Transverse colon (tissue), 4 donors: Measurements from ENCODE around the gene C5orf24. TPM values are rescaled to one million over a fixed set of nuclear protein-coding genes. Genes with fewer than 3 reads are reported as not detected.
"Not testable (repeated sequence)": the region's sequence is repeated elsewhere in the genome, so short reads cannot be mapped to it uniquely, and the experiment has no call there.

Experiments used
- DNase-seq: peaks from one replicate; pipeline ENCODE4 v3.0.0-alpha.2; 2019
- H3K27ac ChIP-seq, 4 donors: fragments of 200-600 bp; sonication (generic); 2 replicates each; pipeline ENCODE4 v1.5.1; 2016 to 2018; ENCODE audit warnings: inconsistent platforms in 4 of 4
- H3K27me3 ChIP-seq: fragments of 200-600 bp; sonication (generic); 2 replicates; pipeline ENCODE4 v1.5.1; 2017; ENCODE audit warnings: inconsistent platforms
- H3K36me3 ChIP-seq, 4 donors: fragments of 200-600 bp; sonication (generic); 2 replicates each; pipeline ENCODE4 v1.5.1; 2017 to 2019; ENCODE audit warnings: inconsistent platforms in 4 of 4
- H3K4me1 ChIP-seq, 4 donors: fragments of 200-600 bp; sonication (generic); 2 replicates each; pipeline ENCODE4 v1.5.1; 2017 to 2020; ENCODE audit warnings: inconsistent platforms in 4 of 4
- H3K4me3 ChIP-seq, 4 donors: fragments of 200-600 bp; sonication (generic); 1 replicate in 1 of 4; 2 replicates in 3 of 4; pipeline versions ENCODE4 v1.5.1 to v1.6.1; 2017 to 2019; ENCODE audit warnings: inconsistent platforms in 4 of 4
- H3K9me3 ChIP-seq, 2 donors: fragments of 200-600 bp; sonication (generic); 2 replicates each; pipeline ENCODE4 v1.5.1; 2017 to 2019; ENCODE audit warnings: inconsistent platforms in 2 of 2
- CTCF ChIP-seq, 5 experiments: fragments of 200-600 bp in 3 of 5; fragments of 450-650 bp in 2 of 5; sonication (generic) in 3 of 5; IDR thresholded peaks; 1 replicate in 2 of 5; 2 replicates in 3 of 5; pipeline ENCODE4 v1.5.1; 2016 to 2017; ENCODE audit warnings: antibody characterized with exemption in 5 of 5, inconsistent platforms in 3 of 5, mild to moderate bottlenecking in 2 of 5, moderate library complexity in 1 of 5
- EP300 ChIP-seq: sonication (generic); formaldehyde crosslinking; IDR thresholded peaks from one replicate; pipeline ENCODE4 v1.6.1; 2017; ENCODE audit warnings: antibody characterized with exemption, low read depth
- POLR2A ChIP-seq: fragments of 450-650 bp; IDR thresholded peaks from one replicate; pipeline ENCODE4 v1.6.1; 2016; ENCODE audit warnings: antibody characterized with exemption, mild to moderate bottlenecking, moderate library complexity
- POLR2AphosphoS5 ChIP-seq, 3 donors: sonication (generic); formaldehyde crosslinking; IDR thresholded peaks; one replicate each; pipeline ENCODE4 v1.6.1; 2016; ENCODE audit warnings: antibody characterized with exemption in 3 of 3
- WGBS, 2 donors: methylation state at CpG; one replicate each; pipeline ENCODE4 v1.1.5; 2018; ENCODE audit warnings: low coverage in 1 of 2; 5-methylcytosine and 5-hydroxymethylcytosine counted together
- in situ Hi-C, 4 donors: fragments of 200-750 bp; cut with MboI; loops; one replicate each; pipeline versions ENCODE4 v1.15.0 to v1.15.1; 2017; ENCODE audit warnings: low sequenced_read_pairs in 3 of 4, low pct_ligation_motif_present in 1 of 4, low pct_unique_long_range_greater_than_20kb in 1 of 4
- intact Hi-C: fragments of 100-400 bp; cut with DNase I; formaldehyde crosslinking; loops from one replicate; pipeline ENCODE4 v1.15.1; 2023; ENCODE audit warnings: low total_unique reads
- total RNA-seq, 4 donors: library from RNA; depleted of rRNA; stranded (reverse); fragments of >200 nt; gene quantifications; one replicate each; pipeline ENCODE4 v1.1.0, GENCODE V29; 2016

Gene C5orf24
- total RNA-seq, 4 donors from 2014 or later: 22.8 to 41.9 (median 34.9) TPM

GRCh38 chr5:134845335-134845851 lies 375 bp upstream of the C5orf24 start:
- intact Hi-C loops (loop anchor here (5.0 kb wide), 1 partner anchor 62 kb away; the partner anchor contains the start of gene PCBD2), in situ Hi-C loops (loop anchor here in 1 of 4 donors (10.0 kb wide), 1 partner anchor 59 kb away; the partner anchor contains the start of gene PCBD2)
- H3K27ac ChIP-seq: peak overlapping the region; percentile 97 to 99 (median 98)
- H3K27me3 ChIP-seq: no peaks in the 10 kb centered on the region
- 9% methylated on average over 12 of the region's 12 CpGs; no CpG with 5 or more reads in 1 of the 2 donors for WGBS, 2 donors
- TF ChIP-seq CTCF (IDR thresholded peaks at IDR 0.05) (no peak), POLR2A (no peak), EP300 (no peak), POLR2AphosphoS5 (IDR thresholded peaks at IDR 0.05) (no peak)
- peaks cover 11 to 35% (median 23%) of the 10 kb centered on the region in 4 donors for H3K4me1 ChIP-seq
- peak; percentile 14 for DNase-seq
- peak overlapping the region in 3 of 4 donors; percentile 74 to 97 (median 88) for H3K4me3 ChIP-seq
- no peaks in the 10 kb centered on the region for H3K9me3 ChIP-seq
- H3K36me3 ChIP-seq: no peaks in the 10 kb centered on the region

- in situ Hi-C loops (loop anchor here in 1 of 4 donors (10.0 kb wide), 1 partner anchor 58 kb away; the partner anchor contains the start of gene PCBD2), intact Hi-C loops (loop anchor here (5.0 kb wide), 1 partner anchor 61 kb away; the partner anchor contains the start of gene PCBD2)
- Histone ChIP-seq H3K27ac (peak overlapping the region; percentile 97 to 99 (median 98)), H3K36me3 (peaks cover 0 to 2% (median 0%) of the 10 kb centered on the region in 4 donors), H3K9me3 (no peaks in the 10 kb centered on the region), H3K4me3 (peak overlapping the region; percentile 74 to 97 (median 82)), H3K27me3 (no peaks in the 10 kb centered on the region), H3K4me1 (peaks cover 11 to 46% (median 28%) of the 10 kb centered on the region in 4 donors)
- TF ChIP-seq POLR2A: no peak
- no peak for TF ChIP-seq EP300
- no peak for TF ChIP-seq POLR2AphosphoS5 (IDR thresholded peaks at IDR 0.05)
- TF ChIP-seq CTCF (IDR thresholded peaks at IDR 0.05): no peak
- peak; percentile 11 for DNase-seq
- 0 to 1% methylated on average over 2 to 11 of the region's 11 CpGs for WGBS, 2 donors
Observed at GRCh38 chr5:134846641-134846960, 833 bp downstream of the C5orf24 start.

GRCh38 chr5:134849434-134849933 lies 3.7 kb downstream of the C5orf24 start:
- WGBS, 2 donors: 86 to 89% methylated on average over 3 to 7 of the region's 7 CpGs
- peaks cover 11 to 56% (median 28%) of the 10 kb centered on the region in 4 donors for H3K4me1 ChIP-seq
- not testable (repeated sequence) for H3K27me3 ChIP-seq, H3K4me3 ChIP-seq, H3K27ac ChIP-seq, H3K9me3 ChIP-seq, DNase-seq, H3K36me3 ChIP-seq
- in situ Hi-C loops: loop anchor here in 1 of 4 donors (10.0 kb wide), 1 partner anchor 55 kb away; the partner anchor contains the start of gene PCBD2
- intact Hi-C loops: loop anchor here (5.0 kb wide), 1 partner anchor 58 kb away; the partner anchor contains the start of gene PCBD2

DNA sequence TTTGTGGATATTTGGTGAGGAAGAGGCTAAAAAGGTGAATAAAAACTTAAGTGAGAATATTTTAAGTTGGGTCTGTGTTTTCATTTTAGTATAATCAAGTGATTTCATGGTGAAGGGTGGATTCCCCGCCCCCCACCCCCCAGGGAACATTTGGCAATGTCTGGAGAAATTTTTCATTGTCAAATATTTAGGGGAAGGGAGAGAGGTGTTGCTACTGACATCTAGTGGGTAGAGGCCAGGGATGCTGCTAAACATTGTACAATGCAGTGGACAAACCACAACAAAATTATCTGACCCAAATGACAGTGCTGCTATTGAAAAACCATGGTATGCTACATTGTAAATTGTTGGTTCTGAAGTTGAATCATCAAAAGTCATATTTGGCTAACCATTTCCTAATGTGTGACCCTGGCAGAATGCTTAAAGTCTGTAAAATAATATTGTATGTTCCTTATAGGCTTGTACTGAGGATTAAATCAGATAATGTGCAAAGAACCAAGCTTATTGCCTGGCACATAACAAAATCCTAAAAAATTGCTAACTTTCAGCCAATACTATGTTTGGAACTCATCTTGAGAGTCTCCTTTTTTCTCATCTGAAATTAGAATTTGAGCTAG lies 5.6 kb downstream of the C5orf24 start:
- H3K27me3 ChIP-seq: no peaks in the 10 kb centered on the region
- no peaks in the 10 kb centered on the region for H3K9me3 ChIP-seq
- DNase-seq: no peak
- peaks cover 11 to 50% (median 24%) of the 10 kb centered on the region in 4 donors for H3K4me1 ChIP-seq
- in situ Hi-C loops: no loop called here
- 65 to 78% methylated on average over 1 of the region's 1 CpG for WGBS, 2 donors
- H3K4me3 ChIP-seq: no peak overlapping the region
- TF ChIP-seq CTCF (IDR thresholded peaks at IDR 0.05): peak in 1 of 5 experiments; percentile 15
- no peak for TF ChIP-seq POLR2A
- peaks cover 0 to 25% (median 6%) of the 10 kb centered on the region in 4 donors for H3K36me3 ChIP-seq
- intact Hi-C loops: no loop called here
- no peak overlapping the region for H3K27ac ChIP-seq

DNA sequence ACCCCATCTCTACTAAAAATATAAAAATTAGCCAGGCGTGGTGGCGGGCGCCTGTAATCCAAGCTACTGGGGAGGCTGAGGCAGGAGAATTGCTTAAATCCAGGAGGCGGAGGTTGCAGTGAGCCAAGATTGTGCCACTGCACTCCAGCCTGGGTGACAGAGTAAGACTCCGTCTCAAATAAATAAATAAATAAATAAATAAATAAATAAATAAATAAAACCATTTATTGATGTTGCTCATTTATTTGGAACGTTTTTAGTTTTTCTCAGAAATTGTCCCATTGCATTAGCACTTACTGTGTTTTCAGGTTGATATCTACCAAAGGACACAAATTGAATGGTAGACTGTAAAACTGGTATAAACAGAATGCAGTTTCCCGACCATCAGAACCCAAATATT lies 10.7 kb downstream of the C5orf24 start:
- H3K27me3 ChIP-seq, H3K27ac ChIP-seq, in situ Hi-C loops, H3K9me3 ChIP-seq, DNase-seq, intact Hi-C loops, H3K4me3 ChIP-seq: not testable (repeated sequence)
- H3K4me1 ChIP-seq: peaks cover 0 to 33% (median 5%) of the 10 kb centered on the region in 4 donors
- peaks cover 0 to 45% (median 16%) of the 10 kb centered on the region in 4 donors for H3K36me3 ChIP-seq
- WGBS, 2 donors: 67 to 92% methylated on average over 2 to 7 of the region's 7 CpGs
